ENCODE data around the gene BAIAP2. TPM values are rescaled to one million over a fixed set of nuclear protein-coding genes. Genes with fewer than 3 reads are reported as not detected.
"Not testable (repeated sequence)": the region's sequence is repeated elsewhere in the genome, so short reads cannot be mapped to it uniquely, and the experiment has no call there.

The BAIAP2 gene
- total and polyA plus RNA-seq, 2 donors (not counting 1 experiment from before 2014, with no cell fraction given): 1.3 to 12.0 TPM

DNA sequence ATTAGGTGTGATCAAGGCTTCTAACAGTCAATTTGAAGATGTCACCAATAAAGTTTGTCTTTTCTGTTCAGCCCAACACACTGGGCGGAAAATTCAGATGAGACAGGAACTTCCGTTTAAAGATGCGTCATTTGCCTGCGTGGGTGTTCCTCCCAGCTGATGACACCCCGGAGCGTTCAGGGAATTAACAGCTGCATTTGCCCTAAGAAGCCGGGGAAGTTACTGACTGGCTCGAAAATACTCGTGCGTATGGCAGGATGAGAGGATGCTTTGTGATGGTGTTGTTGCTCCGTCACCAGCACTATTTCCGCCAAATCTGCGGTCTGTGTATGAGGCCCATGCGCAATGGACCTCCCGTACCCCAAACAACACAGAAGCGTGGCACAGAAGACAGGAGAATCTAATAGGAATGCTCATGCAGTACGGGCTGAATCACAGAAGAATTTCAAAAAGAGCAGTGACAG is 118.4 kb downstream of the BAIAP2 start:
- Histone ChIP-seq H3K27ac (ENCODE audit: low read length in 2 of 2) (no peak overlapping the region), H3K36me3 (replicated peaks in 1 of 2; ENCODE audit: control extremely low read depth in 1 of 2, control insufficient read depth in 1 of 2, extremely low read depth in 1 of 2, insufficient read depth in 2 of 2, low read length in 1 of 2) (no peaks in the 10 kb centered on the region), H2AFZ (ENCODE audit: insufficient read depth, low read depth, low read length, poor library complexity, severe bottlenecking) (no peak overlapping the region), H3K27me3 (replicated peaks in 1 of 4; ENCODE audit: control extremely low read depth in 1 of 4, control insufficient read depth in 3 of 4, insufficient read depth in 4 of 4, low read length in 3 of 4) (peaks cover 0 to 2% (median under 1%) of the 10 kb centered on the region in 4 experiments), H3K4me1 (ENCODE audit: control insufficient read depth in 2 of 2, insufficient read depth in 2 of 2, low read length in 2 of 2) (no peaks in the 10 kb centered on the region), H3K9ac (ENCODE audit: low read length) (no peak overlapping the region), H3K4me3 (ENCODE audit: control extremely low read depth in 1 of 5, extremely low read depth in 1 of 5, insufficient read depth in 1 of 5, low read depth in 2 of 5, low read length in 4 of 5) (no peak overlapping the region), H3K4me2 (replicated peaks; ENCODE audit: low read depth, low read length, poor library complexity, severe bottlenecking) (no peak overlapping the region), H3K9me3 (ENCODE audit: control extremely low read depth in 1 of 3, control insufficient read depth in 2 of 3, insufficient read depth in 1 of 3, low read length in 2 of 3) (no peaks in the 10 kb centered on the region), H3K79me2 (ENCODE audit: control insufficient read depth, insufficient read depth, low read length) (no peaks in the 10 kb centered on the region), H4K20me1 (ENCODE audit: control insufficient read depth, insufficient read depth, low read length, poor library complexity, severe bottlenecking) (no peaks in the 10 kb centered on the region)
- Mint-ChIP-seq H3K4me3 (peak overlapping the region; percentile 62), H3K9me3 (ENCODE audit: insufficient read depth) (no peaks in the 10 kb centered on the region), H3K27me3 (peaks cover 15% of the 10 kb centered on the region), H3K4me1 (peaks cover 9% of the 10 kb centered on the region), H3K27ac (peak overlapping the region; percentile 80)
- CTCF ChIA-PET: interaction anchor here (1.3 kb wide), 1 partner anchor 11 kb away, joined by 3 read pairs; no protein-coding TSS in a partner anchor
- DNase-seq (peak; percentile 49), ATAC-seq (ENCODE audit: low read depth) (peak; percentile 69)
- no peak for TF ChIP-seq EZH2 (IDR thresholded peaks at IDR 0.05; ENCODE audit: borderline replicate concordance, insufficient read depth, low read depth, low read length, poor library complexity, severe bottlenecking)
- TF ChIP-seq, protein P1, sequence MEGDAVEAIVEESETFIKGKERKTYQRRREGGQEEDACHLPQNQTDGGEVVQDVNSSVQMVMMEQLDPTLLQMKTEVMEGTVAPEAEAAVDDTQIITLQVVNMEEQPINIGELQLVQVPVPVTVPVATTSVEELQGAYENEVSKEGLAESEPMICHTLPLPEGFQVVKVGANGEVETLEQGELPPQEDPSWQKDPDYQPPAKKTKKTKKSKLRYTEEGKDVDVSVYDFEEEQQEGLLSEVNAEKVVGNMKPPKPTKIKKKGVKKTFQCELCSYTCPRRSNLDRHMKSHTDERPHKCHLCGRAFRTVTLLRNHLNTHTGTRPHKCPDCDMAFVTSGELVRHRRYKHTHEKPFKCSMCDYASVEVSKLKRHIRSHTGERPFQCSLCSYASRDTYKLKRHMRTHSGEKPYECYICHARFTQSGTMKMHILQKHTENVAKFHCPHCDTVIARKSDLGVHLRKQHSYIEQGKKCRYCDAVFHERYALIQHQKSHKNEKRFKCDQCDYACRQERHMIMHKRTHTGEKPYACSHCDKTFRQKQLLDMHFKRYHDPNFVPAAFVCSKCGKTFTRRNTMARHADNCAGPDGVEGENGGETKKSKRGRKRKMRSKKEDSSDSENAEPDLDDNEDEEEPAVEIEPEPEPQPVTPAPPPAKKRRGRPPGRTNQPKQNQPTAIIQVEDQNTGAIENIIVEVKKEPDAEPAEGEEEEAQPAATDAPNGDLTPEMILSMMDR (IDR thresholded peaks at IDR 0.05): no peak
- intact Hi-C loops (cut with micrococcal nuclease): no loop called here
- 89% methylated on average over 17 of the region's 17 CpGs for WGBS (ENCODE audit: insufficient coverage)
- POLR2A ChIA-PET: interaction anchor here (0.6 kb wide), 1 partner anchor 1504 kb away, joined by 5 read pairs; no protein-coding TSS in a partner anchor

DNA sequence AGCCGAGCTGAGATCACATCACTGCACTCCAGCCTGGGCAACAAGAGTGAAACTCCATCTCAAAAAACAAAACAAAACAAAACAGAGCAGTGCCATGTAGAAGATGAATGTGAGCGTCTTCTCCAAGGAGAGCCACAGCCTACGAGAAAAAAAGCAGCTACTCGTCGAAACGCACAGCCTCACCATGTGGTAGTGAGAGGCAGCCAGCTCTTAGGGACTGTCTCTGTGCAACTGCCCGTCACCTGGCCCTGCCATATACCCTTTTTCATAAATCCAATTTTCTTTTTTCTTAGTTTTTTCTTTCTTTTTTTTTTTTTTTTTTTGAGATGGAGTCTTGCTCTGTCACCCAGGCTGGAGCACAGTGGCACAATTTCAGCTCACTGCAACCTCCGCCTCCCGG is 119.1 kb downstream of the BAIAP2 start:
- H3K27me3 Mint-ChIP-seq: peaks cover 19% of the 10 kb centered on the region
- not testable (repeated sequence) for H3K27ac Mint-ChIP-seq
- 98% methylated on average over 5 of the region's 9 CpGs for WGBS (ENCODE audit: insufficient coverage)

More for the DNA sequence above, 119.1 kb downstream of the BAIAP2 start:
- H3K9ac ChIP-seq (ENCODE audit: low read length); H3K9me3 Mint-ChIP-seq (ENCODE audit: insufficient read depth); ATAC-seq (ENCODE audit: low read depth); DNase-seq; intact Hi-C loops (cut with micrococcal nuclease); H3K4me3 ChIP-seq (ENCODE audit: control extremely low read depth in 1 of 5, extremely low read depth in 1 of 5, insufficient read depth in 1 of 5, low read depth in 2 of 5, low read length in 4 of 5); H3K79me2 ChIP-seq (ENCODE audit: control insufficient read depth, insufficient read depth, low read length); H3K9me3 ChIP-seq (ENCODE audit: control extremely low read depth in 1 of 3, control insufficient read depth in 2 of 3, insufficient read depth in 1 of 3, low read length in 2 of 3); H3K27ac ChIP-seq (ENCODE audit: low read length in 2 of 2); POLR2A ChIA-PET; H3K4me1 ChIP-seq (ENCODE audit: control insufficient read depth in 2 of 2, insufficient read depth in 2 of 2, low read length in 2 of 2); H2AFZ ChIP-seq (ENCODE audit: insufficient read depth, low read depth, low read length, poor library complexity, severe bottlenecking); H3K36me3 ChIP-seq (replicated peaks in 1 of 2; ENCODE audit: control extremely low read depth in 1 of 2, control insufficient read depth in 1 of 2, extremely low read depth in 1 of 2, insufficient read depth in 2 of 2, low read length in 1 of 2); H3K4me2 ChIP-seq (replicated peaks; ENCODE audit: low read depth, low read length, poor library complexity, severe bottlenecking); H3K4me3 Mint-ChIP-seq; H3K4me1 Mint-ChIP-seq; H4K20me1 ChIP-seq (ENCODE audit: control insufficient read depth, insufficient read depth, low read length, poor library complexity, severe bottlenecking); H3K27me3 ChIP-seq (replicated peaks in 1 of 4; ENCODE audit: control extremely low read depth in 1 of 4, control insufficient read depth in 3 of 4, insufficient read depth in 4 of 4, low read length in 3 of 4): not testable (repeated sequence)
- CTCF ChIA-PET: interaction anchor here (1.3 kb wide), 1 partner anchor 12 kb away, joined by 3 read pairs; no protein-coding TSS in a partner anchor
